Stimulated activated naive CD8-positive, alpha-beta T cell treated with anti-CD3 and anti-CD28 coated beads, Interleukin-15, Interleukin-2, amounts not matched to agents 100 ng/mL and 50 ng/mL, for 24 hours (primary cell): ENCODE results near the gene DDX46.
"Not testable (repeated sequence)": the region's sequence is repeated elsewhere in the genome, so short reads cannot be mapped to it uniquely, and the experiment has no call there.

Experiments used
- H3K27ac Mint-ChIP-seq: one replicate; pipeline ENCODE4 v1.8.0; 2021; ENCODE audit warnings: mild to moderate bottlenecking, mixed read lengths
- H3K27me3 Mint-ChIP-seq: one replicate; pipeline ENCODE4 v1.8.0; 2021; ENCODE audit warnings: mixed read lengths
- H3K36me3 Mint-ChIP-seq: one replicate; pipeline ENCODE4 v1.8.0; 2021; ENCODE audit warnings: low read depth, mixed read lengths
- H3K4me1 Mint-ChIP-seq: one replicate; pipeline ENCODE4 v1.8.0; 2021; ENCODE audit warnings: low read depth, mixed read lengths
- H3K4me3 Mint-ChIP-seq: one replicate; pipeline ENCODE4 v1.8.0; 2021; ENCODE audit warnings: mild to moderate bottlenecking, mixed read lengths
- H3K9me3 Mint-ChIP-seq: one replicate; pipeline ENCODE4 v1.8.0; 2021; ENCODE audit warnings: mixed read lengths

DDX46 gene

DNA sequence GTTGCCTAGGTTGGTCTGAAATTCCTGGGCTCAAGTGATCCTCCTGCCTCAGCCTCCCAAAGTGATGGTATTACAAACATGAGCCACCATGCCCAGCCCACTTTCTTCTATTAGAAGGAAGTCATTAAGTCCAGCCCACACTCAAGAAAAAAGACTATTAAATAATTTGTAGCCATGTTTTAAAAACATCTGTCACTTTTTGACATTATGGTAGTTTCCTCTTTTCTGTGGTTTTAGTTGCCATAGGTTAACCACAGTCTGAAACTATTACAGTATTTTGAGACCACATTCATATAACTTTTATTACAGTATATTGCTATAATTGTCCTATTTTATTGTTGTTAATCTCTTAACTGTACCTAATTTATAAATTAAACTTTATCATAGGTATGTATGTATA, 55.2 kb downstream of the DDX46 start:
- Mint-ChIP-seq H3K27ac (peak overlapping the region; percentile 45), H3K9me3 (no peaks in the 10 kb centered on the region), H3K36me3 (peaks cover 62% of the 10 kb centered on the region)

DNA sequence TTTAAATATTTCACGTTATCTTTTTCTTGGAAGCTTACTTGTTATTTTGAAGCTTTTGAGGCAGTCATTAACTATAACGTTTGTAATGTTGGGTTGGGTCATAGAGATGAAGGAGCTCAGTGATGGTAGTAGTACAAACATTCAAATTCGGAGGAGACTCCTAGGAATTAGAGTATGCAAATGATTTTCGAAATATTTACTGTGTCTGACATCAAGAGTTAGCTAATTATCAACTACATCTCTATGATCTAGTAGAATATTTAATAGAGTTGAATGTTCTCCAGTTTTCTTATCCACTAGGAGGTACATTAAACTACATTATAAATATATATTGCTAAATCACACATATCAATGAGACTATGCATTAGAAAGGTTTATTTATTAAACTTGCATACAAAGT, 58.4 kb downstream of the DDX46 start:
- Mint-ChIP-seq H3K36me3 (peaks cover 70% of the 10 kb centered on the region), H3K4me3 (no peak overlapping the region), H3K27me3 (no peaks in the 10 kb centered on the region), H3K4me1 (peaks cover 17% of the 10 kb centered on the region), H3K9me3 (no peaks in the 10 kb centered on the region), H3K27ac (no peak overlapping the region)

More for the DNA sequence above, 55.2 kb downstream of the DDX46 start:
- H3K4me1 Mint-ChIP-seq: peaks cover 17% of the 10 kb centered on the region
- H3K4me3 Mint-ChIP-seq: no peak overlapping the region
- no peaks in the 10 kb centered on the region for H3K27me3 Mint-ChIP-seq

GRCh38 chr5:134818776-134819175, 60.2 kb downstream of the DDX46 start:
- Mint-ChIP-seq H3K4me1 (peaks cover 5% of the 10 kb centered on the region), H3K27ac (no peak overlapping the region), H3K9me3 (no peaks in the 10 kb centered on the region), H3K27me3 (no peaks in the 10 kb centered on the region), H3K4me3 (no peak overlapping the region), H3K36me3 (peaks cover 62% of the 10 kb centered on the region)

- Mint-ChIP-seq H3K36me3 (peaks cover 55% of the 10 kb centered on the region), H3K4me1 (peaks cover under 1% of the 10 kb centered on the region), H3K27ac (no peak overlapping the region), H3K27me3 (no peaks in the 10 kb centered on the region), H3K4me3 (no peak overlapping the region), H3K9me3 (no peaks in the 10 kb centered on the region)
Measured at GRCh38 chr5:134819407-134819963, 60.9 kb downstream of the DDX46 start.

DNA sequence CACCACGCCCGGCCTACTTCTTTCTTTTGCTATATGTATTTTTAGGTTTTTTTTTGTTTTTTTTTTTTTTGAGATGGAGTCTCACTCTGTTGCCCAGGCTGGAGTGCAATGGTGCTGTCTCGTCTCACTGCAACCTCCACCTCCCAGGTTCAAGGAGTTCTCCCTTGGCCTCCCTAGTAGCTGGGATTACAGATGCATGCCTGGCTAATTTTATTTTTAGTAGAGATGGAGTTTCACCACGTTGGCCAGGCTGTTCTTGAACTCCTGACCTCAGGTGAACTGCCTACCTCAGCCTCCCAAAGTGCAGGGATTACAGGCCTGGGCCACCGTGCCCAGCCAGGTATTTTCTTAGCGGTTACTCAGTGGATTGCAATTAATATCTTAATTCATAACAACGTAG, 63.3 kb downstream of the DDX46 start:
- H3K9me3 Mint-ChIP-seq: no peaks in the 10 kb centered on the region
- H3K27me3 Mint-ChIP-seq: no peaks in the 10 kb centered on the region
- H3K27ac Mint-ChIP-seq: no peak overlapping the region
- peaks cover 57% of the 10 kb centered on the region for H3K36me3 Mint-ChIP-seq
- H3K4me3 Mint-ChIP-seq: no peak overlapping the region
- H3K4me1 Mint-ChIP-seq: no peaks in the 10 kb centered on the region

- no peaks in the 10 kb centered on the region for H3K27me3 Mint-ChIP-seq
- no peaks in the 10 kb centered on the region for H3K9me3 Mint-ChIP-seq
- no peaks in the 10 kb centered on the region for H3K4me1 Mint-ChIP-seq
- H3K27ac Mint-ChIP-seq: no peak overlapping the region
- H3K36me3 Mint-ChIP-seq: peaks cover 65% of the 10 kb centered on the region
- H3K4me3 Mint-ChIP-seq: no peak overlapping the region
Measured at GRCh38 chr5:134824681-134825080, 66.1 kb downstream of the DDX46 start.

DNA sequence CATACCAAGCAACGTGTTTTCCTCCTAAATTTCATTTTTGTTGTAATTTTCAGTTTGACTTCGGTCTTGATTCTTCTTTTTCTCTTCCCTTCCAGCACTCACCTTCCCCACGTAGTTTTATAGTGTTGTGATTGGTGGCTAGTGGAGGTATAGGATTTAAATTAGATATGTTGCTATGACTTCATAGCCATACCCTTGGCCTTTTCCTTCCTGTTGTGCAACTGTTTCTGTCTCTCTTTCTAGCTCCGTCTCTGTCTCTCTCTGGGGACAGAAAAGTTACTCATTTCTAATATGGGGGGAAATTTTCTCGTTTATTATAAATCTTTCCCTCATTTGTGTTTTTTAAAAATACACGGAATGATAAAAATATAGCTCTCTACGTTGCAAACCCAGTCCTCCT, 66.6 kb downstream of the DDX46 start:
- Mint-ChIP-seq H3K4me3 (no peak overlapping the region), H3K9me3 (no peaks in the 10 kb centered on the region), H3K27me3 (no peaks in the 10 kb centered on the region), H3K36me3 (peaks cover 63% of the 10 kb centered on the region), H3K4me1 (no peaks in the 10 kb centered on the region), H3K27ac (no peak overlapping the region)

- H3K9me3 Mint-ChIP-seq: no peaks in the 10 kb centered on the region
- no peak overlapping the region for H3K4me3 Mint-ChIP-seq
- H3K4me1 Mint-ChIP-seq: no peaks in the 10 kb centered on the region
- no peak overlapping the region for H3K27ac Mint-ChIP-seq
- no peaks in the 10 kb centered on the region for H3K27me3 Mint-ChIP-seq
- H3K36me3 Mint-ChIP-seq: peaks cover 51% of the 10 kb centered on the region
Measured at GRCh38 chr5:134833340-134834032, 74.9 kb downstream of the DDX46 start.

GRCh38 chr5:134835623-134836022, 77.0 kb downstream of the DDX46 start:
- H3K27ac Mint-ChIP-seq: no peak overlapping the region
- H3K36me3 Mint-ChIP-seq: peaks cover 54% of the 10 kb centered on the region
- no peaks in the 10 kb centered on the region for H3K9me3 Mint-ChIP-seq
- no peak overlapping the region for H3K4me3 Mint-ChIP-seq
- no peaks in the 10 kb centered on the region for H3K27me3 Mint-ChIP-seq
- H3K4me1 Mint-ChIP-seq: no peaks in the 10 kb centered on the region

DNA sequence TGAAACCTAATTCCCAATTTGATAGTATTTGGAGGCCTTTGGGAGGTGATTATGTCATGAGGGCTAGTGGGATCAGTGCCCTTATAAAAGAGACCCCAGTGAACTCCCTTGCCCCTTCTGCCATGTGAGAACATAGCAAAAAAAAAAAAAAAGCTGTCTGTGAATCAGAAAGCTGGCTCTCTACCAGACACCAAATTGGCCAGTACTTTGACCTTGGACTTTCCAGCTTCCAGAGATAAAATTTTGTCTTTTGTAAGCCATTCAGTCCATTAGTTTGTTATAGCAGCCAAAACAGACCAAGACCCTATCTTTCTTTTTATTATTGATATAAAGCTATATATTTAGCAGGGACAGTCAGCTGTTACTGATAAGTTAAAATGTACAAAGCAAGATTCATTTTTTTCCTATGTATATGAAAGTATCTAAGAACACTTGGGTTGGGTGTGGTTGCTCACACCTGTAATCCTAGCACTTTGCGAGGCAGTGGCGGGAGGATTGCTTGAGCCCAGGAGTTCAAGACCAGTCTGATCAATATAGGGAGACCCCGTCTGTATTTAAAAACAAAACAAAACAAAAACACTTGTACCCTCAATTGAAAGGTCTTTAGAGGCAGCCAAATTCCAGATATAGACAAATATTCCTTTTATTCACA, 79.1 kb downstream of the DDX46 start:
- no peak overlapping the region for H3K27ac Mint-ChIP-seq
- no peaks in the 10 kb centered on the region for H3K27me3 Mint-ChIP-seq
- no peaks in the 10 kb centered on the region for H3K4me1 Mint-ChIP-seq
- H3K9me3 Mint-ChIP-seq: no peaks in the 10 kb centered on the region
- no peak overlapping the region for H3K4me3 Mint-ChIP-seq
- H3K36me3 Mint-ChIP-seq: peaks cover 49% of the 10 kb centered on the region

DNA sequence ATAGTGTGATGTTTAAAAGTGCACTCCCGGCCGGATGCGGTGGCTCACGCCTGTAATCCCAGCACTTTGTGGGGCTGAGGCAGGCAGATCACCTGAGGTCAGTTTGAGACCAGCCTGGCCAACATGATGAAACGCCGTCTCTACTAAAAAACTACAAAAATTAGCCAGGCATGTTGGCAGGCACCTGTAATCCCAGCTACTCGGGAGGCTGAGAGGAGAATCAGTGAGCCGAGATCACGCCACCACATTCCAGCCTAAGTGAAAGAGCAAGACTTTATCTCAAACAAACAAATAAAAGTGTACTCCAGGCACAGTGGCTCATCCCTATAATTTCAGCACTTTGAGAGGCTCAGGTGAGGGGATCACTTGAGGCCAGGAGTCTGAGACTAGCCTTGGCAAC, 79.8 kb downstream of the DDX46 start:
- not testable (repeated sequence) for H3K9me3 Mint-ChIP-seq

GRCh38 chr5:134840811-134841210, 82.2 kb downstream of the DDX46 start:
- Mint-ChIP-seq H3K27ac (no peak overlapping the region), H3K4me3 (no peak overlapping the region), H3K9me3 (no peaks in the 10 kb centered on the region), H3K4me1 (peaks cover 10% of the 10 kb centered on the region), H3K27me3 (no peaks in the 10 kb centered on the region), H3K36me3 (peaks cover 40% of the 10 kb centered on the region)

More for the DNA sequence above, 79.8 kb downstream of the DDX46 start:
- H3K4me1 Mint-ChIP-seq, H3K4me3 Mint-ChIP-seq, H3K27me3 Mint-ChIP-seq, H3K27ac Mint-ChIP-seq: not testable (repeated sequence)
- peaks cover 44% of the 10 kb centered on the region for H3K36me3 Mint-ChIP-seq

DNA sequence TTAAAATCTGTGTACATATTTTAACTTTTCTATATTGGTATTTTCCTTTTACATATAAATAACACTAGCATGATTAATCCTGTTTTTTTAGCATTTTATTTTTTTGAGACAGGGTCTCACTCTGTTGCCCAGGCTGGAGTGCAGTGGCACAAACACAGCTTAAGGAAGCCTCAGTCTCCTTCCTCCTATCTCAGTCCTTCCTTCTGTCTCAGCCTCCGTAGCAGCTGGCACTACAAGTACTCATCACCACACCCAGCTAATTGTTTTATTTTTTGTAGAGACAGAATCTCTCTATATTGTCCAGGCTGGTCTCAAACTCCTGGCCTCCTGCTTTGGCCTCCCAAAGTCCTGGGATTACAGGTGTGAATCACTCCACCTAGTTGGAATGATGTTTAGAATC, 85.7 kb downstream of the DDX46 start:
- Mint-ChIP-seq H3K4me3 (no peak overlapping the region), H3K27me3 (no peaks in the 10 kb centered on the region), H3K36me3 (peaks cover 30% of the 10 kb centered on the region), H3K9me3 (no peaks in the 10 kb centered on the region), H3K4me1 (peaks cover 29% of the 10 kb centered on the region), H3K27ac (peak overlapping the region; percentile 11)

DNA sequence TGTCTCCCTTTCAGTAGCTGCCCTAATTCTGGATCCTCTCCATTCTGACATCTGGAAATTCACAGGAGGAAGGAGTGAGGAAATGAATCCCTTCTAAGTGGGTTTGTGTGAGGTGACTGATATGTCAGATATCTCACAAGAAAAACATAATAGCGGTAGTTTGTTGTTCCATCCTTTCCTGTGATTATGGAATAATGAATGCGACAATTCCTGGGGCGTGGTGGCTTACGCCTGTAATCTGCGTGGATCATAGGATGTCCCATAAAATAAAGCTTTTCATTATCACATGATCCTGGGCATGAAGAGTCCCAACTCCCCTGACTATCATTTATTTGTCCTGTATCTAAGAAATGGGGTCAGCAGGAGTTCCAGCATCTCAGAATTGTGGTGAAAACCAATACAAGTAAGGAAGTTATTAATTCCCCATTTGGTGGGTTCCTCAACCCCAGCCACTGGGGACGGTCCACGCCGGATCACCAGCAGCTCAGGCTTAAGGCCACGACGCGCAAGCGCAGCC, 86.8 kb downstream of the DDX46 start:
- H3K36me3 Mint-ChIP-seq: peaks cover 30% of the 10 kb centered on the region
- no peaks in the 10 kb centered on the region for H3K27me3 Mint-ChIP-seq
- H3K9me3 Mint-ChIP-seq: no peaks in the 10 kb centered on the region
- H3K27ac Mint-ChIP-seq: peak overlapping the region; percentile 93
- H3K4me1 Mint-ChIP-seq: peaks cover 35% of the 10 kb centered on the region
- H3K4me3 Mint-ChIP-seq: peak overlapping the region; percentile 95

DNA sequence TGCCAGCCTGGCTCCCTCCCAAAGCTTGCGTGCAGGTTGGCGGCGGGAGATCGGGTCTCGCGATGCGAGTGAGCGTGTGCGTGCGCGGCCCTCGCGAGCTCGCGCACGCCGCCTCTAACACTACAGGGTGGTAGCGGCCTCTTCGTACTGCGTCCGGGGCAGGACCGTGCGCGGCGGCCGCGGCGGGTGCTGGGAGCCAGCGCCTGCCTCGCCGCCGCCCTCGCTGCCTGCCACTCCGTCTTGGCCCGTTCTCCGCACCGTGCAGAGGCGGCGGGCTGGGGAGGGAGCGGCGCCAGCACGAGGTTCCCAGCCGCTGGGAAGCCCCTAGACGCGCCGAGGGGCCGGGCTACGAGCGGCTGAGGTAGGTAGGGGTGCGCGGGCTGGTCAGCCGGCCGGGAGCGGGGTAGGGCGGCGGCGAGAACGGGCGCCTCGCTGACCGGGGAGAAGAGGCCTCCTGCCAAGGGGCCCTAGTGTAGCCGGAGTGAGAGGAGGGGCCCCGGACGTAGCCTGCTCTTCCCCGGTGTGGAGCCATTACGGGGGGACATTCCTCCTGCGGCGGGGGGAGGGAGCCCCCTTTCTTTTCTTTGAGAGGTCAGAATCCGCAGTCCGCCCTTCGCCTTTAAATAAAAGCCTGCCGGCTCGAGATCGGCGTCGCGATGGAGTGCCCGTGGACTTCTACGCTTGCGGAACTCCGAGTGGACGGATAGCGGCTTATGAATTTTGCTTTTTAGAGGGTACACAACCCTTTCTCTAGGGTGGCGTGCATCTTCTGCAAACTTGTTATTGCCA, 87.5 kb downstream of the DDX46 start, which contains the start of gene C5orf24:
Gene C5orf24 (plus strand): TSS at position 117 of the 789 bp plus-strand sequence. CDS start 8,933 bp downstream, outside the sequence.
- Mint-ChIP-seq H3K9me3 (no peaks in the 10 kb centered on the region), H3K27ac (peak within 1 kb of the TSS; percentile 93), H3K36me3 (peaks cover 27% of the 10 kb centered on the region), H3K27me3 (no peaks in the 10 kb centered on the region), H3K4me1 (peaks cover 40% of the 10 kb centered on the region), H3K4me3 (peak within 1 kb of the TSS; percentile 95)
